Stimulated activated CD8-positive, alpha-beta memory T cell treated with anti-CD3 and anti-CD28 coated beads, Interleukin-2, amount 100 ng/mL, for 1 hour (primary cell): ENCODE measurements around the gene PFKFB3.
"Not testable (repeated sequence)": the region's sequence is repeated elsewhere in the genome, so short reads cannot be mapped to it uniquely, and the experiment has no call there.

Experiments used
- DNase-seq, 2 donors: peaks; one replicate each; pipeline ENCODE4 v3.0.0-alpha.2; 2020; ENCODE audit warnings: low read depth in 2 of 2

PFKFB3 gene

DNA sequence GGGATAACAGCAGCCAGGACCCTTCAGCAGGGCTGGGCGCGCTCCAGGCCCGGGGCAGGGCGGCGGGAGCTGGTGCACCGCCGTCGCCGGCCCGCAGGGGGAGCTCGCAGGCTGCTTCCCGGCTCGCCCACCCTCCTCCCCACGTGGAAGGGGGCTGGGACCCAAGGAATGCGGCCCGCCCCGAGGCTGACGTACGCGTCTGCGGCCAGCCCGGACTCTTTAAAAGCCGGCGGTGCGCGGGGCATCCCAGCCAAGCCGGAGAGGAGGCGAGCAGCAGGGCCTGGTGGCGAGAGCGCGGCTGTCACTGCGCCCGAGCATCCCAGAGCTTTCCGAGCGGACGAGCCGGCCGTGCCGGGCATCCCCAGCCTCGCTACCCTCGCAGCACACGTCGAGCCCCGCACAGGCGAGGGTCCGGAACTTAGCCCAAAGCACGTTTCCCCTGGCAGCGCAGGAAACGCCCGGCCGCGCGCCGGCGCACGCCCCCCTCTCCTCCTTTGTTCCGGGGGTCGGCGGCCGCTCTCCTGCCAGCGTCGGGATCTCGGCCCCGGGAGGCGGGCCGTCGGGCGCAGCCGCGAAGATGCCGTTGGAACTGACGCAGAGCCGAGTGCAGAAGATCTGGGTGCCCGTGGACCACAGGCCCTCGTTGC, at the start of gene PFKFB3:
TSS of gene PFKFB3 (plus strand) at position 249 of the 647 bp plus-strand sequence. CDS start at position 578, 329 bp downstream.
- DNase-seq = peak; percentile 85 to 89

DNA sequence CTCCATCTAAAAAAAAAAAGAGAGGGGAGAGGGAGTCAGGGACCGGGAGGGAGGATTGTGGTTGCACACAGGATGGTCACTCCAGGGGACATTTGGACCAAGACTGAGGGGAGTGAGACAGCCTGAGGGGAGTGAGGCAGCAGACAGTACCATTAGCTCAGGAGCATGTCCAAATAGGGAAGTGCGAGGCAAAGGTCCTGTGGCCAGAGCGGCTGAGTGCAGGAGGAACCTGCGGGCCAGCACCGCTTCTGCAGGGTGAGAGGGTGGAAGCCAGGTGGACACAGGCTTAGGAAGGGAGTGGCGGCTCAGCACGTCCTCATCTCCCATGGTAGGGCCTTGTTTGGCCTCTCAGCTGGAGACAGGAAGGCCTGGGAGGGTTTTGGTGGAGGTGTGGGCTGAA, 48.9 kb upstream of the PFKFB3 start:
- no peak for DNase-seq

DNA sequence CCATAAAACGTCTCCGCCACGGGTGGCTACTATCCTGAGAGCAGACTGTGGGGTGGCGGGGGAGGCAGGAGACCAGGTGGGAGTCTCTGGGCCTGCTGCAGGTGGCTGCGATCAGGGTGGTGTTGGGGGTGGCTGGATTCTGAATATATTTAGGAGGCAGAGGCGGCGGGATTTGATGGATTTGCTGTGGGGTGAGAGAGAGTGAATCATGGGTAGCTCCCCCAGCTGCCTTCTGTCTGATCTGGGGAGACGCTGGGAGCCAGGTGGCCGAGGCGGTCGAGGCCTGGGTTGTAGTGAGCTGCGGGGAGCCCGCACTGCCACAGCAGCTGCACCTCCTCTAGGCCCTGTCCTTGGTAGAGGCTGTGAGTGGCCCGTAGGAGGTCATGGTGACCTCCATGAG, 48.2 kb upstream of the PFKFB3 start:
- no peak for DNase-seq

DNA sequence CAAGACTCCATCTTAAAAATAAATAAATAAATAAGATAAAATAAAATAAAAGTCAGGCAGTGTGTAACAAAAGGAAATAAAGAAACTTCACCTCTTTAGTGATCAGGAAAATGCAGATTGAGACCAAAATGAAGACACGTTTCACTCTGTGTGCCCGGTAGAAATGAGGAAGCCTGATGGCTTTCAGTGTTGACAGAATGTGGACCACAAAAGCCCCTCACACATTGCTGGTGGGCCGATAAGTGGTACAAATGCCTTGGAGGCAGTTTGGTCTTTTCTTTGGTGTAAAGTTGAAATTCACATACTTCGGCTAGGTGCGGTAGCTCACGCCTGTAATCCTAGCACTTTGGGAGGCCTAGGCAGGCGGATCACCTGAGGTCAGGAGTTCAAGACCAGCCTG, 44.5 kb upstream of the PFKFB3 start:
- DNase-seq = no peak

DNA sequence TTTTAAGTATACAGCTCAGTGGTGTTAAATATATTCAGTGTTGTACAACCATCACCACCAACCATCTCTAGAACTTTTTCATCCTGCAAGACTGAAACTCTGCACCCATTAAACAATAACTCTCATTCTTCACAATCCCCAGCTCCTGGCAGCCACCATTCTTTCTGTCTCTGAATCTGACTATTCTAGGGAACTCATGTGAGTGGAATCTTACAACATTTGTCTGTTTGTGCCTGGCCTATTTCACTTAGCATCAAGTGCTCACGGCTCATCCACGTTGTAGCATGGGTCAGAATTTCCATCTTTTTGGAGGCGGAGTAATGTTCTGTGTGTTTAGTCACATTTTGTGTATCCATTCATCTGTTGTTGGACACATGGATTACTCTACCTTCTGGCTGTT, 40.8 kb upstream of the PFKFB3 start:
- no peak for DNase-seq

DNA sequence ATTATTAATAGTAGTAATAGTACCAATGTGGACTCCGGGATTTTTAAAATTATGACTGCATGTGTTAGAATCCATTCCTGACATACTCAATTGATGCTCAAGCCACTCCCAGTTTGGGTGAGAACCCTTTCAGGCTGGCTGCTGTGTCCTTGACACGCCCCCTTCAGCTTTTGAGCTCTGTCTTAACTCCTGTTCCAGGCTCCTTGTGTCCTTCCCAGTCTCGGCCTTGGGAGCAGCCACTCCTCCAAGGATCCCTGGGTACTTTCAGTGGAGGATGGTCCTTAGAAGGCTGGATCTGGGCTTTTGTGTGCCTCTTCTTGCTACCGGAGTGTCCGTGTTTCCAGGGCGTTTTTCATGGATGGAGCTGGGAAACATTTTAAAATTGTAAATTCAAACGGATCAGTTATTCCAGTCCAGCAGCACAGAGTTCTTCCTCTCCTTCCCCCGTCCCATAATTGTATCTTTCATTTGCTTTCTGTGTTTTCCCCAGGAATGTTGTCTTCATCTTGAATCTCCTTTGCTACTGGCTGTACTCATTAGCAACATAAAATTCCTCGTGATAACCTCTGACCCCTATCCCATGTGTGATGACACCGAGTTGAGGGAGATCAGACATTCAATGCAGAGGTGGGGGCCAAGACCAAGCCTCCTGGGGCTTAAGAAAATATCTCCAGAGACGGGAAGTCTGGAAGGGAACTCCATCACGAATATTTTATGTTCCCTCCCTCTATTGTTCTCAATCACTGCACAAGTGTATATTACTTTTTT, 40.0 kb upstream of the PFKFB3 start:
- no peak for DNase-seq

DNA sequence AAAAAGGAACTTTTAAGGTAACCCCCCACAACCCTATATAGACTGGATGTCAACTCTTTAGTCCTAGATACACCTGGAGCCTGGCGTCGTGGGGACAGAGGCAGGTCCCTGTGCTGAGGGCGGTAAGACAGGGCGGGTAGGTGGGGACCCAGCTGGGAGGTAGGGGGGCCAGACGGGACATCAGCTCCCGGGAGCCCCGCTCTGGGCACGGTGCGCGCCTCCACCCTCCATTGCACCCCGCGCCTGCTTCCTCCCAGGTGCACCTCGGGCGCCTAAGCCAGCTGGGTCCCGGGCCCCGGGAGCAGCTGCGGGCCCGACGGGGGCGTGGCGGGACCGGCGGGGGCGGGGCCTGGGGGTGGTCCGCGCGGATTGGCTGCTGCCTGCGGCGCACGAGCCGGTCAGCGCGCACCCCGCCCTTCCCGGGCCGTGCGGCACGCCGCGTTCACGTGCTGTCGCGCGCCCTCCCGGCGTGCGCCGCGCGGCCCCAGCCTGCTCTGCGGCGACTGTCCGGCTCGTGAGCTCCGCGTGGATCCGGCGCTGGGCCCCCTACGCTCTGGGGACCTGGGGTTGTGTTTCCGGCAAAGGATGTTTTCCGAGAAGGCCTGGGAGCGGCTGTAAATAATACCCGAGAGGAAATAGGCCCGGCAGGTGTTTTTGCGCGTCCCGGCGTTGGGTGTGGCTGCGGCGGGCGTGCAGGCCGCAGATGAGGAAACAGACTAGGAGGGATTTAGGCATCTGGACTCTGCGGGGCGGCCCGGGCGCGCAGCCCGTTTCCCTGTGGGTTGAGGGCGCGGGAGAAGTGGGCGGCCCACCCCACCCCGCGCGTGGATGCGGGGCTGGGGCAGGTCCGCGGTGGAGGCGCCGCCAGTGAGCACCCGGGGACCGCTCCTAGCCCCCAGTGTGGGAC, 39.1 kb upstream of the PFKFB3 start:
- peak; percentile 87 to 88 for DNase-seq

DNA sequence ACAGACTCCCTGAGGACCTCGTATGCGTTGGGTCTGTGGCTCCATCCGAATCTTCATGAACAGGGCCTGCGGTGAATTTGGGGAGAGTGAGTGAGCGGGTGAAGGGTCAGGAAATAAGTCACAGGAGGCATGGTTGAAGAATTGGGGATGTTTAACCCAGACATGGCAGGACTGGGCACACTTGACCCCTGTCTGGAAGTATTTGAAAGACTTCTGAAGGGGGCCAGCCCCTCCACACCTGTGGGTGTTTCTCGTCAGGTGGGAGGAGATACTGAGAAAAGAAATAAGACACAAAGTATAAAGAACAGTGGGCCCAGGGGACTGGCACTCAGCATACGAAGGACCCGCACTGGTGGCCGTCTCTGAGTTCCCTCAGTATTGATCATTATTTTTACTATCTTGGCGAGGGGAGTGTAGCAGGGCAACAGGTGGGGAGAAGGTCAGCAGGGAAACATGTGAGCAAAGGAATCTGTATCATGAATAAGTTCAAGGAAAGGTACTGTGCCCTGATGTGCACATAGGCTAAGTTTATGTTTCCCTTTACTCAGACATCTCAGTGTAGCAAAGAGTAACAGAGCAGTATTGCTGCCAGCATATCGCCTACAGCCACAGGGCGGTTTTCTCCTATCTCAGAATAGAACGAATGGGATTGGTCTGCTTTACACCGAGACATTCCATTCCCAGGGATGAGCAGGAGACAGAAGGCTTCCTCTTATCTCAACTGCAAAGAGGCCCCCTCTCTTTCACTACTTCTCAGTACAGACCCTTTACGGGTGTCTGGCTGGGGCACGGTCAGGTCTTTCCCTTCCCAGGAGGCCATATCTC, 38.2 kb upstream of the PFKFB3 start:
- no peak for DNase-seq

DNA sequence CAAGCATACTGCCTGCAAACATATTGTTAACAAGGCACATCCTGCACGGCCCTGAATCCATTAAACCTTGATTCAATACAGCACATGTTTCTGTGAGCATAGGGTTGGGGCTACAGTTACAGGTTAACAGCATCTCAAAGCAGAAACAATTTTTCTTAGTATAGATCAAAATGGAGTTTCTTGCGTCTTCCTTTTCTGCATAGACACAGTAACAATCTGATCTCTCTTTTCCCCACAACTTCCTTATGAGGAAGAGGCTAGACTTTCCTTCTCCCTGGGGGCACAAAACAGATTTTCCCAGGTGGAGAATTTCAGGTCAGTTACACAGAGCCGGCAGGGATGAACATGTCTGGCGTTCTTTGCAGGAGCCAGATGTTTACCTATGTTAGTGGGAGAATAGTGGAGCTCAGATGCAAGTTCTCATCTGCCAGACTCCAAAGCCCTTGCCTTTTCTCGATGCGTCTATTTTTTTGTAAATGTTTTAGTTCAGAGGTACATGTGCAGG, 37.5 kb upstream of the PFKFB3 start:
- no peak for DNase-seq

DNA sequence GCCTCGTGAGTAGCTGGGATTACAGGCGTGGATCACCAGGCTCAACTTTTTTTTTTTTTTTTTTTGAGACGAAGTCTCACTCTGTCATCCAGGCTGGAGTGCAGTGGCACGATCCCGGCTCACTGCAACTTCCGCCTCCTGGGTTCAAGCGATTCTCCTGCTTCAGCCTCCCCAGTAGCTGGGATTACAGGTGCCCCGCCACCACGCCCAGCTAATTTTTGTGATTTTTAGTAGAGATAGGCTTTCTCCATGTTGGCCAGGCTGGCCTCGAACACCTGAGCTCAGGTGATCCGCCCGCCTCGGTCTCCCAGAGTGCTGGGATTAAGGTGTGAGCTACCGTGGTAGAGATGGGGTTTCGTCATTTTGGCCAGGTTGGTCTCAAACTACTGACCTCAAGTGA, 36.8 kb upstream of the PFKFB3 start:
- DNase-seq = not testable (repeated sequence)

DNA sequence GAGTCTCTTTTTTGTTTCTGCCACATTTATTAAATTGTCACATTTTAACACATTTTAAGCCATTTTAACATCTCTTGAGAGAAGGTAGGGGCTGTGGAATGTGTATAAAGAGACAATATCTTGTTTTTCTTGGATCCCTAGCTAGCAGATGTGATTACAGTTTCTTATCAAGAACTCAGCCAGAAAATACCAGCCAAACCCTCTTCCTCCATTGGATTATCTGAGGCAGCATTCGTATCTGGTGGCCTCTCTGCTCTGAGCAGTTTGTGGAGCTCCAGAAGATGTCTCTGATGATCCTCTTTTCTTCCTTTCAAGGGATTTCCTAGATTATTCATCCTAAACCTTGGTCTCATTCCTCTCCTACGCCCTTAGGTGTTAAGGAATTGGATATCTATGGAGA, 35.3 kb upstream of the PFKFB3 start:
- no peak for DNase-seq

DNA sequence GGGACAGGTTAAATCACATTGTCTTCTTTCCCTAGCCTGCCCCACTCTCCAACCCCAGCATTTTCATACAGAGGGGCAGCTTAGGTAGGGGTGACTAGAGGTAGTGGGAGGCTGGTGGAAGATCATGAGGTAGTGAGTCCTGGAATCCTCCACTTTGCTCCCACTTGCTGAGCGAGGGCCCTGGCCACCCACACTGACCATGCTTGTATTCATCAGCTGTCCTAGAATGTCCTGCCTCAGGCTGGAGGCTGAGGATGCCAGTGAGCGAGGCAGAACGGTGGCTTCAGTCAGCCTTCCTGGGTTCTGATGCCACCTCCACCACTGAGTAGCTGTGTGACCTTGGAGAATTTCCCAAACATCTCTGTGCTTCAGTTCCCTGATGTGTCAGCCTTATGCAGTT, 34.6 kb upstream of the PFKFB3 start:
- no peak for DNase-seq

DNA sequence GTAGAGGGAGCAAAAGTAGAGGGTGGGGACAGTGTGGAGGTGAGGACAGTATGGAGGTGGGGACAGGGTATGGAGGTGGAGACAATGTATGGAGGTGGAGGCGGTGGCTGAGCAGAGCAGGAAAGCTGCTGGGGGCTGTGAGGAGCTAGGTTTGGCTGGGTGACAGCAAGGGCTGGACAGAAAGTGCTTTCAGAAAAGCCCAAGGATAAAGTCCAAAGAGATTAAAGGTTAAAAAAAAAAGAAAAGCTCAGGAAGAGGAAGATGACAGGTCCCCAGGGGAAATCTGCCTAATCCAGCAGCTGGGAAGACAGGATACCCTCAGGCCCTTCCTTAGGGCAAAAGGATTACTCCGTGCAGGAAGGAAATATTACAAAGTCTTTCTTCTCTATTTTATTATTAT, 32.1 kb upstream of the PFKFB3 start:
- no peak for DNase-seq

DNA sequence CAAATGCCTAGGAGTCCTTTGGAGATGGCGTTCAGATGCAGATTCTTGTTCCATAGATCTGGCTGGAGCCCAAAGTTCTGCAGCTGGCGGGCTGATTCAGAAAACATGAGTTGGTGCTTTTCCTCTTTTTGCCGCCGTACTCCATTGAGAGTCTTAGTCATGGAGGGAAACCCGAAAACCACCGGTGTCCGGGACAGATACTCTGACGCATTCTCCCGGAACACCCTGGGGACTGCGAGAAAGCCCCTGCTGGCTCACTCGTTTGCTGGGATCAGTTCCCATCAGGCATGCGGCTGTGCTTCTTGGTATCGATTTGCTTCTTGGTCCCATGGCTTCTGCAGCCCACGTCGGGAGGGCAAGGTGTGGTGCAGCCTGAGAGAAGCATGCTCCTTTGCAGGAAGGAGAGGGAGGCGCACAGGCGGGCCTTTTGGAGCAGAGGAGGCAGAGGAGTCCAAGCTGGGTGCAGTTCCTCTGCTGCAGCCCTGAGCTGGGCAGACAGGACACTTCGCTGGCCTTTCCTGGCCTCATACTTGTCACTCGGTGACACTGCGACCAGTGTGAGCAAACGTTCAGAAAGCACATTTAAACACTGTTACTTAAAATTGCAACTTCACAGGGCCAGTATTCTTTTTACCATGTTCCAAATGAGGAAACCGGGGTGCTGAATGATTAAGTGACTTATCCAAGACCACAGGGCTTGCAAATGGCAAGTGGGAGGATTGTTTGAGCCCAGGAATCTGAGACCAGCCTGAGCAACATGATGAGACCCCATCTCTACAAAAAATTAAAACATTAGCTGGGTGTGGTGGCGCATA, 30.6 kb upstream of the PFKFB3 start:
- DNase-seq = no peak

DNA sequence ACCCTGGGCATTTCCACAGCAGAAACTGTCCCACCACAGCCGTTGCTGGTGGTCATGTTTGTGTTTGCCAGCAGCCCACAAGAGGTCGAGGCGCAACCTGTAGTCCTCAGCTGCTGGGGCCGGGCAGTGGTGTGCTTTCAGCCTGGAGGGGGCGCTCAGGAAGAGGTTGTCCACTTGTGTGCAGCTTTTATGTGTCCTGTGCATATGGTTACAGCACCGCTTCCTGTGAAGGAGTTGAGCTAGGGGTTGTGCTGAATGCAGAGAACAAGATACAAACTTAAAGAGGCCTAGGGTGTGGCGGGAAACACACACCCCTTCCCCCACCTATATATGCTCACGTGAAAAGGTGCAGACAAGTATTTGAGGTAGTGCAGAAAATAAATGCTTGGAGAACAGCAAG, 29.5 kb upstream of the PFKFB3 start:
- peak; percentile 18 to 40 for DNase-seq

DNA sequence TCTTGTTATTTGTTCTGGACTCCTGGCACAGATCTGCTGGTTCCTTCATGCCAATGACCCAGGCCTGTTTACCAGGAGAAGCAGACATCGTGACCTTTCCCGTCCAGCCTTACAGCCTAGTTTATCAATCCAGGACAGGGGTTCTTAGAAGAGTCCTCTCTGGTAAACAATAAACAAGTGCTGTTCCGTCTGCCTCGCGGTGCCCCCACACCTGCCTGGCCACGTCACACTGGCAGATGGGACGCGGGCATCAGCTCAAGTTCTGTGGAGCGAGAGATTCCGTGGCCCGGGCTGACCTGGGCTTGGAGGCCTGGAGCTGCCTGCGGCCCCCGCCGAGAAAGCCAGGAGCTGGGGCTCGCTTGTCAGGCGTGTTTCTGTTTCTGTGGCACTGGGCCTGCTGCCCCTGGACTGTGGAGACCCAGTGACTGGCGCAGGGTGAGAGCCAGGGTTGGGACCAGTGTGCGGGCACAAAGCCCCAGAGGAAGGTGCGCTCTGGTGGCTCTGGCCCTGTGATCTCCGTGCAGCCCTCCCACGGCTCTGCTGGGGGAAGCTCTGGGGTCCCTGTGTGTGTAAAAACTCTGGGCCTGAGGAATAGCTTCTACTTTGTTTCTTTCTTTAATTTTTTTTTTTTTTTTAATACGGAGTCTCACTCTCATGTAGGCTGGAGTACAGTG, 28.4 kb upstream of the PFKFB3 start:
- DNase-seq = no peak

DNA sequence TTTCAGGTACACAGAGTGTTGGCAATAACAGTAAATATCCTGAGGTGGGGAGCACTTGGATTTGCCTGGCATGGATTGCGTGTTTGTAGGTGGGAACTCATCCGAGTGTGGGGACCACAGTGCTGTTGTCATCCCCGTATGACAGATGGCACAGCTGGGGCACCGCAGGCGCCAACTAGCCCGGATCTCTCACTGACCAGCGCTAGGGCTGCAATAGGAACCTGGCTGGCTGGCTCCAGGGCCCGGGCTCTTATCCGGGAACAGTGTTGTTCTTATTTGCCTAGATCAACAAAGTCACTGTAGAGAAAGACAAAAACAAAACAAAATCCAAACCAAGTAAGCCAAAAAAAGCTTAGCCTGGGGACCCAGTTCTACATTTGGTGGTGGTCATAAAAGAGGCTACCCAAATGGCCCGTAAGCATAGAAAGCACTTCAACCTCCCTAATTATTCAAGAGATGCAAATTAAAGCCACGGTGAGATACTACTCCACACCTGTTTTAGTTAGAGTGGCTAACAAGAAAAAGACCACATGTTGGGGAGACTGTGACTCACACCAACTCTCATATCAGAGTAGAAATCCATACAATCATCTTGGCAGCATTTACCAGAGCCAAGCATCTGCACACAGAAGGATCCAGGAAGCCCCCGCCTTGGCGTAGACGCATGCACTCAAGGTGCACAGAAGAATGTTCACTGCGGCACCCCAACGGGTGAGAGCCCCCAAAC, 27.2 kb upstream of the PFKFB3 start:
- no peak for DNase-seq

DNA sequence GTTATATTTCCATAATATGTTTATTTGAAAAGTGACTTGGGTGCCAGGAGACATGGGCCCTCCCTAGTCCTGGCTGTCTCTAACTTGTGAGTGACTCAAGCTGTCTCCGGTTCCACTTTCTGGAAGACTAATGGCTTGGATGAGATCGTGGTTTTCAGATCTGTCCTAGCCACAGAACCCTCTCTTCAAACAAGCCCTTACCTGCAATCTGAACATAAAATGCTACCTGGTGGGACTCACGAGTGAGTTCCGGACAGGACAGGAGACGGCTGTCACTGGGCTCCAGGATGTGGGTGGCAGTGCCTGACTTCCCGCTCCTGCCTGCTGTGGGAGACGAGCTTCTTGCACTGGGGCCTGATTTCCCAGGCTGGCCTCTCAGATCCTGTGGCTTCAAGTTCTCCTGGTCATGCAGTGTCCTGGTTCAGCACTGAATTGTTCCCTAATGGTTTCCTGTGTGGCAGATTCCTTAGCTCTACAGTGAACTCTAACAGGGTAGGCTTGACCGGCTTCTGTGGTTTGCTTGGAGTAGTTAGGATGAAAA, 26.0 kb upstream of the PFKFB3 start:
- no peak for DNase-seq

DNA sequence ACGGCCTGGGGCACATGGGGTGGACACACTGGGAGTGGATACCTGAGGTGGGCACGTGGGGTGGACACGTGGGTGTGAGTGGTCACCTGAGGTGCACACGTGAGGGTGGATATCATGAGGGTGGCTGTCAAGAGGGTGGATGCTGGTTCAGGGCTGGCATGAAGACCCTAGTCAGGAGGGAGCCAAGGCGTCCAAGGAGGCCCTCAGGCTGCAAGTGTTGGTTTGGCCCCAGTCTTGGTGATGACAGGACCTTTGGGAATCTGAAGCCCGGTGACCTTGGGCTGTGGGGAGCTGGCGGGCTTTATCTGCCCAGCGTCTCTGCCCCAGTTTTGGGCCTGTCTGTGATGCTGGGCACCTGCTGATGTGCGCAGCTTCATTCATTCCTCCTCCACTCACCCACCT, 24.9 kb upstream of the PFKFB3 start:
- no peak for DNase-seq
